Esophagus mucosa (tissue), 1 donor: Measurements from ENCODE around the gene ADNP. TPM values are rescaled to one million over a fixed set of nuclear protein-coding genes. Genes with fewer than 3 reads are reported as not detected.

Source experiments
- ATAC-seq: fragments of 200-7000 bp; cut with Tn5 transposase; one replicate; pipeline ENCODE4 v1.9.1; 2020
- total RNA-seq: library from RNA; stranded (reverse); gene quantifications from one replicate; pipeline ENCODE4 v1.2.4, GENCODE V29; 2023
- donor health status: DM: yes; HTN: yes; CAD: no.

Gene ADNP
- total RNA-seq, 1 donor from 2014 or later: 42.3 TPM

DNA sequence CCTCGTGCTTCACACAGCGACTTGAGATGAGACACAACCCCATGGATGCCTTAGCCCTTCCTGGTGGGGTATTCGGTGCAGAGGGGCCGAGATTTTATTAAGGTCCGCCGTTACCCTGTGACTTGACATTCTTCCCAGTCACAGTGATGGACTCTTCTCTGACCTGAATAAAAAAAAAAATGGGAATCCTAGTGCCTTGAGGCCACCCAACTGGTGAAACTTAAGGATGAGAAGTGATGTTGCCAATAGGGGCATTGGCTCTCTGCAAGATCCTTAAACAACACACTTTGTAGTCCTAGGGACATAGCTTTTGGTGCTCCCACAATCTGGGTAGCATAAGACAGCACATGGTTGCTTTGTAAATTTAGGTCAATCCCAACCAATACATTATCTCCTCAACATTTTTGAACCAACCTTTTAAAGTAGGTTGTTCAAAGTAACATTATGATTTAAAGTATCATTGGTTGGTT, 814 bp upstream of the ADNP start:
- ATAC-seq: no peak

DNA sequence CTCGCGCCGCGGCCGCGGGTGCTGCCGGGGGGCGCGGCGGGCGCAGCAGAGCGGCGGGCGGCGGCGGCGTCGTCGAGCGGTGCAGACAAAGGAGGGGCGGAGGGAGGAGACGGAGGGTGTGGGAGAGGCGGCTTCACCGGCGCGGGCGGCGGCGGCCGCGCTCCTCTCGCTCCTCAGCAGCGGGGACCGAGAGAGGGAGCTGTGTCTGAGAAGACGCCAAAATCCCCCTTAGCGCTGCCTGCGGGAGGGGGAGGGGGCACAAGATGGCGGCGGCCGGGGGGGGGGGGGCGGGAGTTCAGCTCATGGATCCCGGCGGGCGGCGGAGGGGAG, 296 bp downstream of the ADNP start:
- peak; percentile 35 for ATAC-seq

DNA sequence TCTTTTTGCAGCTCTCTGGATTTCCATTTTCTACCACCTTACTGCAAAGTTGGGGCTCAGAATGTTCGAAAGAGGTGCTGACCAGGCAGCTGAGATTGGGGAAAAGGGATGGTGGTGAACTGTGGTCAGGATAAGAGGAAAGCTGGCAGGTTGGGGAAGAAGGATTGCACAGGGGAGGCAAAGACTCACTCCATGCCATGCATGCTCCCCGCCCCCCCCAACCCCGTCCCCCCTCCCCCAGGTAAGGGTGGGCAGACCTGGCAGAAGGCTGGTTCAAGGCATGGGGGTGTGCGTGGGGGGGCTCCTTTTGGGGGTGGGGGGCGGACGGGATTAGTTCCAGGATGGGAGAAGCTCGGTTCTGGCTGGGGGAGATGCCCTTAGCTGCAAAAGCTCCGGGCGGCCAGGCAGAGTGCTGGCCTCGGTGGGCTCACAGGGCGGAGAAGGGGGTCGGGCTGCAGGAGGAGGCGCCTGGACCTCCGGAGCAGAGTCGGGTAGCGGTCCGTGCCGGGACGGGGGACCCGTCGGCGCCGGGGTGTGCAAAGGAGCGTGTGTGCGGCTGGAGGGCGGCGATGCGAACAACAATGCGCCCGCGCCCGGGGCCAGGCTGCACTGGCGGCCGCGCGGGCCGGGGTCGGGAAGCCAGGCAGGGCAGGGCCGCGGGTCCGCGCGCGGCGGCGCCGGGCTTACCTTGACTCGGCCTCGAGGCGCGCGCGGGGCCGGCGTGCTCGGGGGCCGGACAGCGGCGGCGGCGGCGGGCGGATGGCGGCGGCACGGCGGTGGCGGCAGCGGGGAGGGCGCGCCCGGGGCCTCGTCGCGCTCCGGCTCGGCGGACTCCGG, 880 bp downstream of the ADNP start:
- no peak for ATAC-seq

DNA sequence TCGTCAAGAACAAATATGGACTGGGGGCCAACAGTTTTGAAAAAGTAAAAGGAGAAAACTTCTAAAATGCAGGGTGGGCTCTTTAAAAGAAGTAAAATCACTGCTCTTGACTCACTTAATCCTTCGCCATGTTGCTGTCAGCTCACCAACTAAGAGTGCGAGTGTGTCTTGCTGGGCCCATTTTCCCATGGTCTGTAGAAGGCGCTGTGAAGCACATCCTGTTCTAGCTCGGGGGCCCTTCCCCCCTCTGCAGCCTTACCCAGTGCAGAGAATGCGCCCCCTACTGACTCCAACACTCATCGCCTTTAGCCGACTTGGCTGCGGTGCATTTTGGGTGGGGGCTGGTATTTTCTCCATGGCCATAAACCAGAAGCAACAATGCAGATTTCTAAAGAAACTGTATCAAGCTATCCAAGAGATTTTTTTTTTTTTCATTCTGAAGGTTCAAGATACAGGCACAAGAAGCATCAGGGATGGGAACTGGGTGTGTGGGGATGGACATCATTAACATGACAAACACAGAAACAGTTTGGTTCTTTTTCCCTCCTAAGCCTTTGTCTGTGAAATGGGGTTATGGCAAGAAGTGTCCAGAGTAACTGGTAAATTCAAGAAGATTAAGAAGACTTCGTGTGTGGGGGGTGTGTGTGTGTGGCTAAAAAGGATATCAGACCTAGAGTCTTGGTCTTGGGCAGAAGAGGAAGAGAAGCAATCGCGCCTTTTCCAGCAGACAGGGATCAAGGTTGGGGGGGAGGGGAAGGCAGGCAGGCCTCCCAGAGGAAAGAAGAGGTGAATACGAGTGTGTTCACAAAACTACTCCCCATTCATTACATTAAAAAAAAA, 1.7 kb downstream of the ADNP start:
- ATAC-seq: peak; percentile 86

- ATAC-seq: no peak
Measured at GRCh38 chr20:50928469-50928868, 2.8 kb downstream of the ADNP start.

DNA sequence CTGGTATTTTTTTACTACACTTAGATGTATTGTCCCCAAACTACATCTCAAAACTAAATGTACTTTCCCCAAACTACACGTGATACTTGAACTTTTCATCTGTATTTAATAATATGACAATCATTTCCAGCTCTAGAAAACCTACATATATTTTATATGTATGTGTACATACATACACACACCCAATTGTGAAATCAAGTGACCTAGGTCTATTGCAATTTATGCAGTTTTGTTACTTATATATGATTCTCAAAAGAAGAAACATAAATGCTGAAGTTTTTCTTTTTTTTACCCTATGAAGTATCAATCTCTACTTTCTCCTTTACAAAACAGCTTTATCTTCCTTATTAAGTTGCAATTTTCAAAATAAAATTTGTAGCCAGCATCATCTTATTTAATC, 4.7 kb downstream of the ADNP start:
- ATAC-seq: no peak

GRCh38 chr20:50924261-50924920, 6.8 kb downstream of the ADNP start:
- no peak for ATAC-seq

DNA sequence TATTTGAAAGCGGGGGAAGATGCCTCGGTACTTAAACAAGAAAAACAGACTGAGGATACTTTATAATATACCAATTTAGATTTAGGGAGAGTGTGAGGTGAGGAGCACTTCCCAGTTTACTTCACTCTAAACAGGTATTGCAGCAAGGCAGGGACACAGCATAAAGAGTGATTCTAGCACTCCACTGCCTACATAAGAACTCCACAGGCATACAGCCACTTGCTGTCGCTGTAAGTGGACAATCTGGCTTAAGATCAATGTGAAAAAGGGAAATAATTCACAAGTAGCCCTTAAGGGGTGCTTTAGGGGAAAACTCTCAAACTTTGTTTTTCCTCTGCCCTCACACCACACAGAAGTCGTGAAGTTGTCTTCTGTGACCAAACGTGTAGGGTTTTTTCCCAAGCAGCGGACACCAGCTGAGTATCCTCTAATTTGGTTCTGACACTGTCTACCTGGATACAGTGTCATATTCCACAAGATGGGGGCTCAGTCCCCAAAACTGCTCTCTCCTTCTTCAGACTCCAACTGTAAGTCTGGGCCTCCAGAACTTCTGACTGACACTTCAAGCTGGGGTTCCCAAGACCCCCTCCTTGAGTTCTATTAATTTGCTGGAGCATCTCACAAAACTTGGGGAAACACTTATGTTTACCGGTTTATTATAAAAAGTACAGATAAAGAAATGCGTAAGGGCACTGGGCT, 9.3 kb downstream of the ADNP start:
- ATAC-seq: no peak

DNA sequence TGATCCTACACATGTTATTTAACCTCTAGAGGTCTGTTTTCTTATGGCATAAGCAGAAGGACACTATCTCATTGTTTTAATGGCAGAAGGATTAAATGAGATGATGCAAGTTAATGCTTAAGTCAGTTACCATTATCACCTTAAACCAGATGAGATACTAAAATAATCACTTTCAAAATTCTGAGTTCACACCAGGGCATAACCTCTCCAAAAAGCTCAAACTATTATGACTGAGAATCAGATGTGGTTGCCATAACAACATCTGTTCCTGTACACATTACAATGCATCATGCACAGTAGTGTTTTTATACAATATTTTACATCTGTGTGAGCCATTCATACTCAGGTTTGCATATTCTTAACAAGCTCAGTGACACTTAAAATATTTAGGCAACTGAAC, 10.2 kb downstream of the ADNP start:
- no peak for ATAC-seq

DNA sequence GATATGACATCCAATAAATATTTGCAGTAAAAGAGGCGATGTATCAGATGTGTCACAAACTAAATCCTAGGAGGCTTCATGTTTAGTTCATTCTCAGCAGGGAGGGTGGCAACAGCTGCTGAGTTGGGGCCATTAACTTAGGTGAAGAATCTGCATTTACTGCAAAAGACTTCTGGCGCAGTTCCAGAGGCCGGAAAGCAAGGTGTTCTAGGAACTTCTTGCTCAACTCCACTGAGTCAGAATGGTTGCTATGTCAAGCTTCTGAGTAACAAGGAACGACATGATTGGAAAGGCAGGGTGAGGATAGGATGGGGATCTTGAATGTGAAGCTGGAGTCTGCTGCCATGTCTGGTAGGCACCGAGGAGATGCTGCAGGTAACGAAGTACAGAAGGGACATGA, 11.7 kb downstream of the ADNP start:
- peak; percentile 80 for ATAC-seq

DNA sequence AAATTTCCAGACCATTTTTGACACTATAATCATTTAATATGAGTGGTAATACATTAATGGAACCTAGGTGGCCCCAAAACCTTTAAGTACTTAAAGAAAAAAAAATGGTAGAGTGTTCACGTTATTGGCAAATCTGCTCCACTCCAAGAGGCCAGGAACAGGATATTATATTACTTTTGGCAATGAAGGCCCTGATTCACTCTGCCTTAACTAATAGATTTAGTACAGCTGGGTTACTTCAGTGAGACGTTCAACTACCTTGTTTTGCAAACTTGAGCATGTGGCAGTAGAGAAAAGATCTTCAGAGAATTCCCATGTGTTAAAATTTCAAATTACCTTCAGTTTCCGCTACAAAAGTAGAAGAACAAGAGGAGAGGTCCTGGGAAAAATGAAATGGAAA, 12.8 kb downstream of the ADNP start:
- no peak for ATAC-seq

- ATAC-seq: no peak
Measured at GRCh38 chr20:50916934-50917333, 14.3 kb downstream of the ADNP start.

DNA sequence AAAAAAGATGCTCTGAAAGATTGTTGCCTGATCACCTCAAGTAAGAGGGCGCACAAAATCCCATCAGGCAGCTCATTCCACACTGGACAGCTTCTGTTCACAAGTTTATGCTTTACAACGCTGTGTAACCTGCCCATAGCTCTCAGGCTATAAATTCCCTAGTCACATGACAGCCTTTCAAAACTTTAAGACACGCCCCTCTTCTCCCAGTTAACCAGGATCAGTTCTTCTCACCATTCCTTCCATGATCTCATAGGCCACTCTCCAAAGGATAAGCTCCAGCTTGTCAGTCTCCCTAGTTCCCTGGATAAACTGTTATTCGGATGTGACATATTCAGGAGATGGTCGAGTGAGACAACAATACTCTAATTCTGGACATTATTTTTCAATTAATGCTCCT, 15.0 kb downstream of the ADNP start:
- ATAC-seq: peak; percentile 64

DNA sequence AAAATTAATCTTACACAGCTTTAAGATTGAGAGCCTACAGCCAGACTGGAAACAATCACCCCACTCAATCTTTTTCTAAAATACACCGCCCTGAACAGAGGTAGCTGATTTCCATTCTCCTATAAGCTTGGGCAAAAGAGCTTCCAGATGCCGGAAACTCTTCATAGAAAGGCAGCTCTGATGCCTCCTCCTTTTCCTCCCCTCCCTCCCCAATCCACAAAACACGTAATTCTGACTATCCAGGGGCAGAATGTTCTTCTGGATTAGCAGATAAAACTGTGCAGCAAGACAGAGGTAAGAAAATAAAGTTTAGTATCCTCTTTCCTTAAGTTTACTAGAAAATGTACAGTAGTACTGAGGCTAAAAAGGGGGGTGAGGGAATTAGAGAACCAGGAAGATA, 15.8 kb downstream of the ADNP start:
- no peak for ATAC-seq

DNA sequence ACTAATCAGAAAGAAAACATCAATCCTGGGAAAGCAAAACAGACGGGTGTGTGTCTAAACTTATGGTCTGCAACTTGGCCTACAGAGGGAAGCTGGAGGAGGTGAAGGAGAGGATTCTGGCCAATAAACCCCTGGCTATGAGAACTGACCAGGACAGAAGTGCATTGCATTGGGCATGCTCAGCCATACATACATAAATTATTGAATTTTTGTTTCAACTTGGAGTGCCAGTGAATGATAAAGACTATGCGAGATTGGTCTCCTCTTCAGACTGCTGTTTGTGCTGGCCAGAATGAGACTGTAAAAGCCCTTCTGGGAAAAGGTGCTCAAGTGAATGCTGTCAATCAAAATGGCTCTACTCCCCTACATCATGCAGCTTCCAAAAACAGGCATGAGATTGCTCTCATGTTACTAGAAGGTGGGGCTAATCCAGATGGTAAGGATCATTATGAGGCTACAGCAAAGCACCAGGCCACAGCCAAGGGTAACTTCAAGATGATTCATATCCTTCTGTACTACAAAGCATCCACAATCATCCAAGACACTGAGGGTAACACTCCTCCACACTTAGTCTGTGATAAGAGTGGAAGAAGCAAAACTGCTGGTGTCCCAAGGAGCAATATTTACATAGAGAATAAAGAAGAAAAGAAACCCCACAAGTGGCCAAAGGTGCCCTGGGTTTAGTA, 17.4 kb downstream of the ADNP start:
- no peak for ATAC-seq

DNA sequence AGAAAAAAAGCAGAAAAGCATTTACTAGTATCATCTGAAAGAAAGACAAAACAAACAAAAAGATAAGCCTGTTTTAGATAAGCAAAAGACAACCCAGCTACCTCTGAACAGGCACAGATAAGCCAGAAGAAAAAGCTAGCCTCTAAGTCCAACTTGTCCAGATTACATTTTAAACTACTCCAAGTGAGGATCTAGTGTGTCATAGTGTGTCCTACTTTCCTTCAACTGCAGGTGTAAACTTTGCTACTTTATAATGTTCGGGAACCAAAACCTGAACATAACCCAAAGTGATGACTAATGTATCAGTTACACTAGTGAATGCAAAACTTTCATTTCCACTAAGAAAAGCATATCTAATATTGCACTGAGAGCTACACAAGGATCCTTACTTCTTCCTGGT, 19.5 kb downstream of the ADNP start:
- ATAC-seq: no peak

GRCh38 chr20:50911030-50911429, 20.2 kb downstream of the ADNP start:
- no peak for ATAC-seq

GRCh38 chr20:50909413-50909812, 21.8 kb downstream of the ADNP start:
- ATAC-seq: peak; percentile 48

DNA sequence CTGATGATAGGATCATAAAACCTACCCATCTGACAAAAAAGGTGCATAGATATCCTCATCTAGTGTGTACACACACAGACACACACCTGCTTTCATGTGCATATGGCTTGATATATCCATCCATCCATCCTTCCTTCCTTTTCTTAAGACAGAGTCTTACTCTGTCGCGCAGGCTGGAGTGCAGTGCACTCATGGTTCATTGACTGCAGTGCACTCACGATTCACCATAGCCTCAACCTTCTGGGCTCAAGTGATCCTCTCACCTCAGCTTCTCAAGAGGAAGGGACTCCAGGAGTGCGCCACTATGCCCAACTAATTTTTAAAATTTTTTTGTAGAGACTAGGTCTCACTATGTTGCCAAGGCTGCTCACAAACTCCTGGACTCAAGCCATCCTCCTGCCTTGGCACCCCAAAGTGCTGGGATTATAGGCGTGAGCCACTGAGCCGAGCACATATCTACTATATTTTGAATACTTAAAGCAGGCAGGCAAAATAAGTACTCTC, 27.1 kb downstream of the ADNP start:
- no peak for ATAC-seq

GRCh38 chr20:50903353-50904051, 27.7 kb downstream of the ADNP start:
- no peak for ATAC-seq

GRCh38 chr20:50901301-50901700, 29.9 kb downstream of the ADNP start:
- no peak for ATAC-seq
